Thyroid gland (tissue), 4 donors: Measurements from ENCODE around the gene OR10K2. TPM values are rescaled to one million over a fixed set of nuclear protein-coding genes. Genes with fewer than 3 reads are reported as not detected.

Source experiments
- DNase-seq, 2 donors: peaks; one replicate each; pipeline ENCODE4 v3.0.0-alpha.2; 2019
- H3K27ac ChIP-seq, 3 donors: fragments of 200-600 bp; sonication (generic); 1 replicate in 2 of 3; 2 replicates in 1 of 3; pipeline ENCODE4 v1.5.1; 2016 to 2019; ENCODE audit warnings: mild to moderate bottlenecking in 1 of 3, moderate library complexity in 1 of 3
- H3K27me3 ChIP-seq: fragments of 200-600 bp; sonication (generic); one replicate; pipeline ENCODE4 v1.5.1; 2019
- H3K36me3 ChIP-seq, 2 donors: fragments of 200-600 bp; sonication (generic); one replicate each; pipeline ENCODE4 v1.5.1; 2016 to 2019
- H3K4me1 ChIP-seq, 2 donors: fragments of 200-600 bp; sonication (generic); one replicate each; pipeline ENCODE4 v1.5.1; 2017 to 2019
- H3K4me3 ChIP-seq, 3 donors: fragments of 200-600 bp; sonication (generic); replicated peaks in 1 of 3; 1 replicate in 2 of 3; 2 replicates in 1 of 3; pipeline ENCODE4 v1.5.1; 2016; ENCODE audit warnings: mild to moderate bottlenecking in 1 of 3
- H3K9me3 ChIP-seq: fragments of 200-600 bp; sonication (generic); one replicate; pipeline ENCODE4 v1.5.1; 2017
- CTCF ChIP-seq, 6 experiments: fragments of 200-600 bp in 3 of 6; fragments of 450-650 bp in 3 of 6; sonication (generic) in 3 of 6; IDR thresholded peaks; one replicate each; pipeline ENCODE4 v1.5.1; 2016 to 2019; ENCODE audit warnings: antibody characterized with exemption in 6 of 6, mild to moderate bottlenecking in 2 of 6, inconsistent platforms in 1 of 6, moderate library complexity in 1 of 6
- POLR2A ChIP-seq, 2 donors: fragments of 450-650 bp; IDR thresholded peaks; one replicate each; pipeline ENCODE4 v1.6.1; 2017; ENCODE audit warnings: antibody characterized with exemption in 2 of 2, mild to moderate bottlenecking in 2 of 2, moderate library complexity in 1 of 2
- WGBS, 2 donors: methylation state at CpG; one replicate each; pipeline ENCODE4 v1.1.5; 2017; 5-methylcytosine and 5-hydroxymethylcytosine counted together
- intact Hi-C: fragments of 100-400 bp; cut with DNase I; formaldehyde crosslinking; loops from one replicate; pipeline ENCODE4 v1.15.1; 2023
- total RNA-seq, 4 donors: library from RNA; depleted of rRNA; stranded (reverse); fragments of >200 nt; gene quantifications; one replicate each; pipeline ENCODE4 v1.2.3, GENCODE V29; 2016

OR10K2 gene
- total RNA-seq = not detected

DNA sequence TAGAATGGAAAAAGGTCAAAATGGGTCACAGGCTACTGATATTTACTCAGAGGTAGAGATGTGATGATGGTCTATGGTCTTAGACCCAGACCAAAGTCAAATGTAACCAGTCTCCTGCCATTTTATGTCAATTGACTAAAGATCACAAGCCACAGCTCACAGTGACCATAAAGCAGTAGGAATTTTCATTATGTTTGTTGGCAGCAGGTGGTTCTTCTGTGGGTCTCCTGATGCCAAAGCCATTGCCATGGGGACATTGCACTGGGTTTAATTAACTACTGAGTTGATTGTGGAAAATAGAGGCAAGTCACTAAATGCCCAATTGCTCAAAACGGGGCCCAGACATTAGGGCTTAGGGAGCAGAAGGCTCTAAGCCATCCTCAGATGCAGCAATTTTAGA lies at the start of gene OR10K2:
Gene OR10K2, minus strand, starts transcription at position 101 of the 400 bp plus-strand sequence. CDS start 5,371 bp downstream, outside the sequence.
- intact Hi-C loops = no loop called here
- TF ChIP-seq CTCF (IDR thresholded peaks at IDR 0.05) = no peak
- TF ChIP-seq POLR2A (IDR thresholded peaks at IDR 0.05) = no peak
- H3K36me3 ChIP-seq = no peaks in the 10 kb centered on the region
- DNase-seq = no peak
- no peak within 1 kb of the TSS for H3K27ac ChIP-seq
- 92 to 96% methylated on average over 1 of the region's 1 CpG for WGBS, 2 donors
- H3K4me1 ChIP-seq = no peaks in the 10 kb centered on the region
- H3K9me3 ChIP-seq = no peaks in the 10 kb centered on the region
- no peak within 1 kb of the TSS for H3K4me3 ChIP-seq
- H3K27me3 ChIP-seq = no peaks in the 10 kb centered on the region

DNA sequence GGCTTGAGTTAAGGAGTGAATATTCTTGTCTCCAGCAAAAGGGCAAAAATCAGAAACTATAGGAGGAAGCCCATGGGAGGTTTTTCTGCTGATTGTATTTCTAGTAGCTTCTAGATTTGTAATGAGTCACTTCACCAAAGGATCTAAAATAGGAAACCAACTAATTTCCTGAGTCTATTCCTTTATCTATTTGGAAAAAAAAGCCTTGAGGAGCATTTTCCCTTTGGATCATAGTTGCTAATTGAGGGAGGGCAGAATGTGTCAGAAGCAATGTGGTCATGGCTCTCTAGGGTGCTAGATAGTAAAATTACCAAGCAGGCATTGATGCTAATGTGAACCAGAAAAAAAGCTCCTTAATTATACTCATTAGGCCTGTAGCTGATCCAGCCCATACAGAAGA lies 45.9 kb upstream of the OR10K2 start, which contains the start of gene OR10R2:
Gene OR10R2, plus strand, starts transcription at position 301 of the 400 bp plus-strand sequence. CDS start 106 bp downstream, outside the sequence.
- Histone ChIP-seq H3K4me1 (no peaks in the 10 kb centered on the region), H3K9me3 (no peaks in the 10 kb centered on the region), H3K4me3 (no peak within 1 kb of the TSS), H3K36me3 (no peaks in the 10 kb centered on the region), H3K27ac (no peak within 1 kb of the TSS), H3K27me3 (no peaks in the 10 kb centered on the region)
- DNase-seq = no peak
- TF ChIP-seq CTCF (IDR thresholded peaks at IDR 0.05) (no peak), POLR2A (IDR thresholded peaks at IDR 0.05) (no peak)
- intact Hi-C loops = no loop called here

DNA sequence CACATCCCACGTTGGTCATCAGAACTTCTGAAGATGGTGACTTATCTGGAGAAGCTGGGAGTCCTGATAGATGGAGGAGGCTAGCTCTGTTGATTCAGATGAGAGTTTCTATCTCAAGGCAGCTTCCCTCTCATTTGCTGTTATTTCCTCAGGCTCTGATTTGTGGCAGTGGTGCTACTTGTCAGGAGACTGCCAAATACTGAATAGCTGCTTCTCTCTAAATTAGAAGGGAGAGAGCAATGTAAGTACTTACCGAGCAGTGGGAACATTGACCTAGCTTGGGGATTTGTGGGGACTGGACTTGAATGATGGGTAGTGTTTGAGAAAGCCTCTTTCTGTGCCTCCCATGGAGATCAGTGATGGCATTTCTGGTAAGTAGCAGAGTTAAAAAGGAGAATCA lies 35.5 kb upstream of the OR10K2 start, which contains the start of gene OR10K1:
Gene OR10K1, plus strand, starts transcription at position 301 of the 400 bp plus-strand sequence. CDS start 3,728 bp downstream, outside the sequence.
- Histone ChIP-seq H3K4me1 (no peaks in the 10 kb centered on the region), H3K4me3 (no peak within 1 kb of the TSS), H3K9me3 (no peaks in the 10 kb centered on the region), H3K27me3 (no peaks in the 10 kb centered on the region), H3K36me3 (no peaks in the 10 kb centered on the region), H3K27ac (no peak within 1 kb of the TSS)
- WGBS, 2 donors = 78 to 82% methylated on average over 2 of the region's 2 CpGs
- TF ChIP-seq POLR2A (IDR thresholded peaks at IDR 0.05) = no peak
- TF ChIP-seq CTCF (IDR thresholded peaks at IDR 0.05) = no peak
- intact Hi-C loops = no loop called here
- DNase-seq = no peak

DNA sequence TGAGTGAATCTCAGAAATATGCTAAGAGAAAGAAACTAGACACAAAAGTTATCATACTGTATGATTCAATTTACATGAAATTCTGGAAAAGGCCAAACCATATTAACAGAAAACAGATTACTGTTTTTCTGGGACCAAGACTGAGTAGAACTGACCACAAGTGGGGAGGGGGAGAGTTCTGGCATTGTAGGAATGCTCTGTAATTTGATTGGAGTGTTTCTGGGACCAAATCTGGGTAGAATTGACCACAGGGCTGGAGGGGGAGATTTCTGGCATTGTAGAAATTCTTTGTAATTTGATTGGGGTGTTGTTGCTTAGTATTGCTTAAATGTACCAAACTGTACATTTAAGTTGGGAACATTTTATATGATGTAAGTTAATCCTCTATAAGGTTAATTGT lies 32.2 kb upstream of the OR10K2 start:
- H3K4me3 ChIP-seq = no peak overlapping the region
- no peaks in the 10 kb centered on the region for H3K27me3 ChIP-seq
- H3K9me3 ChIP-seq = no peaks in the 10 kb centered on the region
- no peak overlapping the region for H3K27ac ChIP-seq
- TF ChIP-seq POLR2A (IDR thresholded peaks at IDR 0.05) = no peak
- TF ChIP-seq CTCF (IDR thresholded peaks at IDR 0.05) = no peak
- no peaks in the 10 kb centered on the region for H3K4me1 ChIP-seq
- DNase-seq = no peak
- intact Hi-C loops = no loop called here
- H3K36me3 ChIP-seq = no peaks in the 10 kb centered on the region

GRCh38 chr1:158457246-158457645 lies 31.2 kb upstream of the OR10K2 start:
- Histone ChIP-seq H3K36me3 (no peaks in the 10 kb centered on the region), H3K4me3 (no peak overlapping the region), H3K9me3 (no peaks in the 10 kb centered on the region), H3K27ac (no peak overlapping the region), H3K4me1 (no peaks in the 10 kb centered on the region), H3K27me3 (no peaks in the 10 kb centered on the region)
- DNase-seq = no peak
- intact Hi-C loops = no loop called here
- TF ChIP-seq POLR2A (IDR thresholded peaks at IDR 0.05) (no peak), CTCF (IDR thresholded peaks at IDR 0.05) (no peak)
